Mammary epithelial cell (primary cell): ENCODE data around the gene CBFA2T3.

Experiments
- EZH2 ChIP-seq: IDR thresholded peaks from 2 replicates; pipeline ENCODE4 v1.6.1; 2012; ENCODE audit warnings: low read length, inconsistent platforms, borderline replicate concordance
- TF ChIP-seq, protein P1 (sequence below), 2 donors: IDR thresholded peaks in 1 of 2; conservative IDR thresholded peaks in 1 of 2; 2 replicates each; pipeline ENCODE4 v1.5.1; 2011 to 2012; ENCODE audit warnings: inconsistent platforms in 2 of 2, low read length in 2 of 2, mild to moderate bottlenecking in 2 of 2, control low read depth in 1 of 2, low read depth in 1 of 2; ENCODE audit not compliant: insufficient read depth in 1 of 2; ENCODE audit errors: extremely low read depth in 1 of 2

DNA sequence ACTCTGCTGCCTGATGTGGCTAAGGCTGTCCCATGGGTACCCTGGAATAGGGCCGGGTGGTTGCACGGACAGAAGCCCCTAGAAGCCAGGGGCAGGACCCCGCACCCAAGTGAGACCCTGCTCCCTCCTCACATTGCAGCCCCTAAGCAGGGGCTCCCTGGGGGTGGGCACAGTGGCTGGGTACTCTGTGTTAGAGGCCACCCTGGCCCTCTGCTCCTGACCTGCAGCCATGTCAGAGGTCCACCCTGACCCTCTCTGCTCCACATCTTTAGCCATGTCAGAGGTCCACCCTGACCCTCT lies 2.1 kb downstream of the CBFA2T3 start:
- TF ChIP-seq, protein P1, sequence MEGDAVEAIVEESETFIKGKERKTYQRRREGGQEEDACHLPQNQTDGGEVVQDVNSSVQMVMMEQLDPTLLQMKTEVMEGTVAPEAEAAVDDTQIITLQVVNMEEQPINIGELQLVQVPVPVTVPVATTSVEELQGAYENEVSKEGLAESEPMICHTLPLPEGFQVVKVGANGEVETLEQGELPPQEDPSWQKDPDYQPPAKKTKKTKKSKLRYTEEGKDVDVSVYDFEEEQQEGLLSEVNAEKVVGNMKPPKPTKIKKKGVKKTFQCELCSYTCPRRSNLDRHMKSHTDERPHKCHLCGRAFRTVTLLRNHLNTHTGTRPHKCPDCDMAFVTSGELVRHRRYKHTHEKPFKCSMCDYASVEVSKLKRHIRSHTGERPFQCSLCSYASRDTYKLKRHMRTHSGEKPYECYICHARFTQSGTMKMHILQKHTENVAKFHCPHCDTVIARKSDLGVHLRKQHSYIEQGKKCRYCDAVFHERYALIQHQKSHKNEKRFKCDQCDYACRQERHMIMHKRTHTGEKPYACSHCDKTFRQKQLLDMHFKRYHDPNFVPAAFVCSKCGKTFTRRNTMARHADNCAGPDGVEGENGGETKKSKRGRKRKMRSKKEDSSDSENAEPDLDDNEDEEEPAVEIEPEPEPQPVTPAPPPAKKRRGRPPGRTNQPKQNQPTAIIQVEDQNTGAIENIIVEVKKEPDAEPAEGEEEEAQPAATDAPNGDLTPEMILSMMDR (conservative IDR thresholded peaks at IDR 0.05 in 1 of 2, IDR thresholded peaks at IDR 0.05 in 1 of 2; ENCODE audit: extremely low read depth in 1 of 2, insufficient read depth in 1 of 2, low read depth in 1 of 2, low read length in 2 of 2), result no peak
- no peak for TF ChIP-seq EZH2
